Neural crest cell (in vitro differentiated cells): ENCODE data around the gene PTPRZ1. TPM values are rescaled to one million over a fixed set of nuclear protein-coding genes. Genes with fewer than 3 reads are reported as not detected.
A peak's percentile ranks its signal among the peaks of the same experiment; 100 is the strongest.

Experiments used
- DNase-seq: peaks from one replicate; pipeline ENCODE4 v3.0.0; 2021; ENCODE audit warnings: low read depth, mixed read lengths, low spot score
- H3K27ac Mint-ChIP-seq: one replicate; pipeline ENCODE4 v1.8.0; 2021; ENCODE audit warnings: mild to moderate bottlenecking, mixed read lengths; ENCODE audit not compliant: unreplicated experiment
- H3K27me3 Mint-ChIP-seq: 2 replicates; pipeline ENCODE4 v1.8.0; 2021; ENCODE audit warnings: low read depth, mild to moderate bottlenecking, mixed read lengths
- H3K36me3 Mint-ChIP-seq: 2 replicates; pipeline ENCODE4 v1.8.0; 2021; ENCODE audit warnings: low read depth, mild to moderate bottlenecking, mixed read lengths
- H3K4me1 Mint-ChIP-seq: 2 replicates; pipeline ENCODE4 v1.8.0; 2021; ENCODE audit warnings: mixed read lengths
- H3K4me3 Mint-ChIP-seq: one replicate; pipeline ENCODE4 v1.8.0; 2021; ENCODE audit warnings: mild to moderate bottlenecking, mixed read lengths
- H3K9me3 Mint-ChIP-seq: 2 replicates; pipeline ENCODE4 v1.8.0; 2021; ENCODE audit warnings: mixed read lengths
- total RNA-seq: library from RNA; stranded (reverse); gene quantifications from 2 replicates; pipeline ENCODE4 v1.2.1, GENCODE V29; 2021
- TF ChIP-seq, protein P1 (sequence below): fragments of 200-600 bp; sonication (generic); conservative IDR thresholded peaks from 2 replicates; pipeline ENCODE4 v1.5.0; 2021; ENCODE audit warnings: antibody characterized with exemption, mild to moderate bottlenecking

Gene PTPRZ1
- total RNA-seq, 1 donor from 2014 or later = 202 TPM

DNA sequence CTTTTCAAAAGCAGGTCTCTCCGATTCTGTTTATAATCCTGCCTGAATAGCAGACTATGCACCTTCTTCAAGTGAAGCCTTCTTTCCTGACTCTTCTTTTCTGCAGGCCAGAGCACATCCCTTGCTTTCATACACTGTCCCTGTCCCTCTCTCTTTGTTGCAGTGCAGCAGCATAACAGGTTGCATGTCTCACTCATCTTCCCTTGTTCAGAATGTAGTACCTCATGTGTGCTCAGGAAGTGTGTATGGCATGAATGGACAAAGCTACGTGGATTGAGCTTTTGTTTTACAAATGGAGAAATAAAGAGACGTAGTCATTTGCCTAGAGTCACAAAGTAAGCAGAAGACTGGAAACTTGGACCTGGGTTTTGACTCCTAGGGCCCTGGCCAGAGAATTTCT, 68.0 kb downstream of the PTPRZ1 start:
- H3K27me3 Mint-ChIP-seq = no peaks in the 10 kb centered on the region
- no peak for DNase-seq
- H3K4me3 Mint-ChIP-seq = no peak overlapping the region
- H3K27ac Mint-ChIP-seq = peak overlapping the region; percentile 97
- H3K9me3 Mint-ChIP-seq = no peaks in the 10 kb centered on the region
- H3K36me3 Mint-ChIP-seq = peaks cover 9% of the 10 kb centered on the region
- H3K4me1 Mint-ChIP-seq = peaks cover 75% of the 10 kb centered on the region
- TF ChIP-seq, protein P1, sequence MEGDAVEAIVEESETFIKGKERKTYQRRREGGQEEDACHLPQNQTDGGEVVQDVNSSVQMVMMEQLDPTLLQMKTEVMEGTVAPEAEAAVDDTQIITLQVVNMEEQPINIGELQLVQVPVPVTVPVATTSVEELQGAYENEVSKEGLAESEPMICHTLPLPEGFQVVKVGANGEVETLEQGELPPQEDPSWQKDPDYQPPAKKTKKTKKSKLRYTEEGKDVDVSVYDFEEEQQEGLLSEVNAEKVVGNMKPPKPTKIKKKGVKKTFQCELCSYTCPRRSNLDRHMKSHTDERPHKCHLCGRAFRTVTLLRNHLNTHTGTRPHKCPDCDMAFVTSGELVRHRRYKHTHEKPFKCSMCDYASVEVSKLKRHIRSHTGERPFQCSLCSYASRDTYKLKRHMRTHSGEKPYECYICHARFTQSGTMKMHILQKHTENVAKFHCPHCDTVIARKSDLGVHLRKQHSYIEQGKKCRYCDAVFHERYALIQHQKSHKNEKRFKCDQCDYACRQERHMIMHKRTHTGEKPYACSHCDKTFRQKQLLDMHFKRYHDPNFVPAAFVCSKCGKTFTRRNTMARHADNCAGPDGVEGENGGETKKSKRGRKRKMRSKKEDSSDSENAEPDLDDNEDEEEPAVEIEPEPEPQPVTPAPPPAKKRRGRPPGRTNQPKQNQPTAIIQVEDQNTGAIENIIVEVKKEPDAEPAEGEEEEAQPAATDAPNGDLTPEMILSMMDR = no peak

DNA sequence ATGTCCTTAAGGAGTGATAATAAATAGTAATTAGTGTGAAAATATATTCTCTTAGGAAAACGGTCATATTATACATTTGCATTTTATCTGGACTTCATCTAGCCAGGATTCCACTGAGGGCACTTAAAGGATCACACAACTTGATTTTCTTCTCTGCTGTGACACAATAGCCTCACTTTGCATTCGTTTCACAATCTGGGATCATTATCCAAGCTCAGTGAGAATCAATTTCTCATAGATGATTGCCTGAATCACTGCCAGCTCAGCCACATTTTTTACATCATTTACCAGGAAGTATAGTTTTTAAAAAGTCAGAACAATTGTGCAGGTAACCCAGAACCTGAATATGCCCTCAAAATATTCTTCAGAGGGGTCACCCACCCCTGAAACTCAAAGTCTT, 68.9 kb downstream of the PTPRZ1 start:
- Mint-ChIP-seq H3K27me3 (no peaks in the 10 kb centered on the region), H3K36me3 (peaks cover 15% of the 10 kb centered on the region), H3K4me3 (peak overlapping the region; percentile 0), H3K9me3 (no peaks in the 10 kb centered on the region), H3K27ac (peak overlapping the region; percentile 9), H3K4me1 (peaks cover 71% of the 10 kb centered on the region)
- no peak for DNase-seq
- TF ChIP-seq, protein P1 = no peak

DNA sequence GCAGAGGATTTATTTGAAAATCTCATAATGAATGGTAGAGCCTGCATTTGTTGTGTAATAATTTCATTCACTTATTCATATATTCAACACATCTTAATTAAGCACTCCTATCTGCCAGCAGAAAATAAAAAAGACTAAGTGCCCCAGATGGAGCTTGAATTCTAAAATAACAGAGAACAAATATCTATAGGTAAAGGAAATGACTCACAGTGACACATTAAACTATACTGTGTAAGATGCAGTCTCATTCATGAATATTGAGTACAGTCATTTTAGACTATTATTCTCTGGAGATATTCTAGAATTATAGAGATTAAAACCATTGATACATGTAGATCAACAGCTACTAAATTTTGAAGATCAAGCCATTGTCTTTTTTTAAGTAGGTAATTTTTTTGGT, 72.1 kb downstream of the PTPRZ1 start:
- TF ChIP-seq, protein P1 = no peak
- DNase-seq = no peak
- no peak overlapping the region for H3K27ac Mint-ChIP-seq
- peaks cover 41% of the 10 kb centered on the region for H3K4me1 Mint-ChIP-seq
- H3K27me3 Mint-ChIP-seq = no peaks in the 10 kb centered on the region
- no peaks in the 10 kb centered on the region for H3K9me3 Mint-ChIP-seq
- H3K4me3 Mint-ChIP-seq = no peak overlapping the region
- H3K36me3 Mint-ChIP-seq = peaks cover 19% of the 10 kb centered on the region

DNA sequence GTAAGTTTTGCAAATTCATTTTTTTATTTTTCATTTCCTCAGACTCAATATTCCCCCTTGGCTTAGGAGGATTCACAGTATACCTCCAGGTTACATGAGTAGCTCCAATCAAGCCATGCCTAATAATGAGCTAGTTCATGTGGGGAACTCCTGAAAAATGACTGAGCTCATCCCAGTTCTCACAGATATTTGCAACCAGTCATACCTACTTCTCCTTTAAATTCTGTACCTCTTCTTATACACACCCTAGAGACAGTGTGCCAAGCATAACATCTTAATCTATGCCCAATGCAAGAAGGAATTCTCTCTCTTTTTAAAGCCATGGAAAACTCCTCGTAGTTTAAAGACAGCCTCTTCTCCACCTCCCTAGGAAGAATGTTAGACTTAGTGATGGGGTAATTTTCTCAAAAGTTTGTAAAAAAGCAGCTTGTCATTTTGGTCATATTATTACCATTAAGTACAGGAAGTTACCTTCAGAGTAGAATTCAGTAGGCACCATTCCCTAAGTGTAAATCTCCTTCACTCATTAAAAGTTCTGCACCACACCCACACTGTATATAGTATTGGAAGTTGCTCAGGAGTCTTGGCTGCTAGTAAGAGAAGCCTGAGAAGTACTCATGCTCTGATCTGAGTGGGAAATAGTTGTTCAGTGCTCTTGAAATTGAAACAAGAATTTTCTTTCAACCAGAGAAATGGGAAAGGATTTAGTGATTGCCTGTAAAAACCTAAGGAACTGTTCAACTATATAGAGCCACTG, 72.7 kb downstream of the PTPRZ1 start:
- TF ChIP-seq, protein P1 = no peak
- peaks cover 23% of the 10 kb centered on the region for H3K36me3 Mint-ChIP-seq
- H3K9me3 Mint-ChIP-seq = no peaks in the 10 kb centered on the region
- H3K4me1 Mint-ChIP-seq = peaks cover 39% of the 10 kb centered on the region
- H3K27me3 Mint-ChIP-seq = no peaks in the 10 kb centered on the region
- no peak for DNase-seq
- H3K27ac Mint-ChIP-seq = no peak overlapping the region
- no peak overlapping the region for H3K4me3 Mint-ChIP-seq

DNA sequence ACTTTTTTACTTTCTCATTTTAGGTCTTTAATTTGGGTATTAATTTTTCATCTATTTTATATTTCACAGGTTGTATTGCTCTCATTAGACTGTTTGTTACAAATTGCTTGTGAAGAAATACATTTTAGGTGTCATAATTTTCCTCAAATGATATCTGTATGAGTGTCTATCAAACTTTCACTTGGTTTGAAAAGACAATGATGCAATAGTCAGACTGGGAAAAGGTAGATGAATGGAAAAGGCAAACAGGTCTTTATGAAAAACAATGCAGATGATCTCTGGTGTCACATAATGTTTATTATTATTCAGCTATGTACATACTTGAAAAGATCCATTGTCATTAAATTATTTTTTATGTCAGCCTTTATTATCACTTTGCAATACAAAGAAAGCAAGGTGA, 80.2 kb downstream of the PTPRZ1 start:
- TF ChIP-seq, protein P1 = no peak
- H3K27me3 Mint-ChIP-seq = no peaks in the 10 kb centered on the region
- peaks cover 48% of the 10 kb centered on the region for H3K4me1 Mint-ChIP-seq
- H3K36me3 Mint-ChIP-seq = peaks cover 30% of the 10 kb centered on the region
- H3K9me3 Mint-ChIP-seq = no peaks in the 10 kb centered on the region
- DNase-seq = no peak
- H3K4me3 Mint-ChIP-seq = no peak overlapping the region
- no peak overlapping the region for H3K27ac Mint-ChIP-seq
